Mesenchymal stem cell (in vitro differentiated cells and primary cell): ENCODE measurements around the gene BTC.
"Not testable (repeated sequence)": the region's sequence is repeated elsewhere in the genome, so short reads cannot be mapped to it uniquely, and the experiment has no call there.

Source experiments
- DNase-seq: peaks from one replicate; pipeline ENCODE4 v3.0.0-alpha.2; 2013
- H2AFZ ChIP-seq: one replicate; pipeline ENCODE4 v1.6.1; 2013; ENCODE audit warnings: low read depth, mild to moderate bottlenecking, control low read depth, inconsistent platforms, low read length, moderate library complexity
- H2AK5ac ChIP-seq: 2 replicates; pipeline ENCODE4 v1.6.1; 2013; ENCODE audit warnings: low read length, moderate library complexity, mild to moderate bottlenecking, inconsistent platforms; ENCODE audit not compliant: severe bottlenecking
- H2BK120ac ChIP-seq: one replicate; pipeline ENCODE4 v1.6.1; 2013; ENCODE audit warnings: low read depth, mild to moderate bottlenecking, inconsistent platforms, low read length, moderate library complexity
- H2BK12ac ChIP-seq, 2 experiments: one replicate each; pipeline ENCODE4 v1.6.1; 2013; ENCODE audit warnings: inconsistent platforms in 2 of 2, low read length in 2 of 2, mild to moderate bottlenecking in 2 of 2, moderate library complexity in 2 of 2, control low read depth in 1 of 2
- H2BK15ac ChIP-seq: one replicate; pipeline ENCODE4 v1.6.1; 2013; ENCODE audit warnings: mild to moderate bottlenecking, low read depth, inconsistent platforms; ENCODE audit not compliant: poor library complexity, severe bottlenecking
- H2BK5ac ChIP-seq: 2 replicates; pipeline ENCODE4 v1.6.1; 2013; ENCODE audit warnings: low read depth, mild to moderate bottlenecking, low read length, control low read depth, inconsistent platforms; ENCODE audit not compliant: poor library complexity, severe bottlenecking
- H3K14ac ChIP-seq, 2 experiments: one replicate each; pipeline ENCODE4 v1.6.1; 2013; ENCODE audit warnings: inconsistent platforms in 2 of 2, low read length in 2 of 2, control low read depth in 1 of 2, mild to moderate bottlenecking in 1 of 2, moderate library complexity in 1 of 2
- H3K18ac ChIP-seq, 2 experiments: one replicate each; pipeline ENCODE4 v1.6.1; 2013; ENCODE audit warnings: inconsistent platforms in 2 of 2, low read length in 2 of 2, control low read depth in 1 of 2, low read depth in 1 of 2, mild to moderate bottlenecking in 1 of 2
- H3K23ac ChIP-seq, 2 experiments: one replicate each; pipeline ENCODE4 v1.6.1; 2013; ENCODE audit warnings: inconsistent platforms in 2 of 2, low read length in 2 of 2, mild to moderate bottlenecking in 2 of 2, moderate library complexity in 2 of 2, control low read depth in 1 of 2
- H3K27ac ChIP-seq: 2 replicates; pipeline ENCODE4 v1.5.1; 2013; ENCODE audit warnings: mild to moderate bottlenecking, moderate library complexity, low read length, control low read depth, inconsistent platforms; ENCODE audit not compliant: poor library complexity, severe bottlenecking
- H3K27me3 ChIP-seq, 2 experiments: 2 replicates each; pipeline versions ENCODE4 v1.6.1 to v1.7.0; 2013; ENCODE audit warnings: low read length in 2 of 2, mild to moderate bottlenecking in 2 of 2, moderate library complexity in 2 of 2, control low read depth in 1 of 2, inconsistent platforms in 1 of 2; ENCODE audit not compliant: control insufficient read depth in 1 of 2, insufficient read depth in 1 of 2
- H3K36me3 ChIP-seq, 2 experiments: 2 replicates each; pipeline versions ENCODE4 v1.6.1 to v1.7.0; 2013; ENCODE audit warnings: low read length in 2 of 2, control low read depth in 1 of 2, inconsistent platforms in 1 of 2, low read depth in 1 of 2, mild to moderate bottlenecking in 1 of 2; ENCODE audit not compliant: insufficient read depth in 2 of 2, control insufficient read depth in 1 of 2
- H3K4ac ChIP-seq, 2 experiments: one replicate each; pipeline ENCODE4 v1.6.1; 2013; ENCODE audit warnings: inconsistent platforms in 2 of 2, low read length in 2 of 2, mild to moderate bottlenecking in 2 of 2, moderate library complexity in 2 of 2, control low read depth in 1 of 2, low read depth in 1 of 2
- H3K4me1 ChIP-seq: 2 replicates; pipeline ENCODE4 v1.6.1; 2013; ENCODE audit warnings: low read depth, low read length, control low read depth; ENCODE audit not compliant: control insufficient read depth, insufficient read depth
- H3K4me2 ChIP-seq: 2 replicates; pipeline ENCODE4 v1.6.1; 2013; ENCODE audit warnings: low read length, mild to moderate bottlenecking, inconsistent platforms; ENCODE audit not compliant: poor library complexity, severe bottlenecking
- H3K4me3 ChIP-seq, 2 experiments: 2 replicates each; pipeline versions ENCODE4 v1.5.1 to v1.7.0; 2013; ENCODE audit warnings: low read length in 2 of 2, mild to moderate bottlenecking in 2 of 2, control low read depth in 1 of 2, low read depth in 1 of 2; ENCODE audit not compliant: insufficient read depth in 1 of 2
- H3K79me1 ChIP-seq: replicated peaks from 2 replicates; pipeline ENCODE4 v1.6.1; 2013; ENCODE audit warnings: mild to moderate bottlenecking, control low read depth, low read length, inconsistent platforms; ENCODE audit not compliant: poor library complexity, severe bottlenecking
- H3K9ac ChIP-seq: 2 replicates; pipeline ENCODE4 v1.7.0; 2013; ENCODE audit warnings: mild to moderate bottlenecking, low read length, moderate library complexity
- H3K9me3 ChIP-seq: 2 replicates; pipeline ENCODE4 v1.7.0; 2013; ENCODE audit warnings: mild to moderate bottlenecking, low read length; ENCODE audit not compliant: control insufficient read depth
- H4K8ac ChIP-seq: one replicate; pipeline ENCODE4 v1.6.1; 2013; ENCODE audit warnings: inconsistent platforms, mild to moderate bottlenecking, low read length, moderate library complexity
- H4K91ac ChIP-seq: one replicate; pipeline ENCODE4 v1.6.1; 2013; ENCODE audit warnings: mild to moderate bottlenecking, low read length, inconsistent platforms
- WGBS: methylation state at CpG from one replicate; pipeline ENCODE4 v1.1.7; 2013; ENCODE audit warnings: mixed read lengths; 5-methylcytosine and 5-hydroxymethylcytosine counted together

The BTC gene

GRCh38 chr4:74708135-74708534 lies 86.2 kb downstream of the BTC start:
- not testable (repeated sequence) for DNase-seq, H2BK120ac ChIP-seq, H4K8ac ChIP-seq, H3K4me3 ChIP-seq, H3K4me2 ChIP-seq, H2AK5ac ChIP-seq, H3K14ac ChIP-seq, H3K4me1 ChIP-seq, H3K9ac ChIP-seq, H3K27ac ChIP-seq, H3K36me3 ChIP-seq, H3K4ac ChIP-seq, H2BK5ac ChIP-seq, H2AFZ ChIP-seq, H4K91ac ChIP-seq, H3K18ac ChIP-seq, H2BK12ac ChIP-seq, H3K79me1 ChIP-seq, H2BK15ac ChIP-seq, H3K23ac ChIP-seq
- WGBS = no CpG with 5 or more reads among the region's 3 CpGs
- peaks cover 0 to 14% of the 10 kb centered on the region in 2 experiments for H3K27me3 ChIP-seq
- H3K9me3 ChIP-seq = peaks cover 11% of the 10 kb centered on the region
